Esophagus squamous epithelium (tissue), 5 donors: ENCODE data around the gene HRCT1. TPM values are rescaled to one million over a fixed set of nuclear protein-coding genes. Genes with fewer than 3 reads are reported as not detected.

ENCODE experiments used
- DNase-seq: peaks from one replicate; lab custom pipeline; 2025; lab: John Stamatoyannopoulos, UW
- H3K27ac ChIP-seq, 4 donors: fragments of 200-600 bp; sonication (generic); one replicate each; pipeline ENCODE4 v1.5.1; 2016 to 2019; ENCODE audit warnings: mild to moderate bottlenecking in 1 of 4
- H3K27me3 ChIP-seq, 4 donors: fragments of 200-600 bp; sonication (generic); 1 replicate in 3 of 4; 2 replicates in 1 of 4; pipeline versions ENCODE4 v1.5.1 to v1.6.0; 2017 to 2021; ENCODE audit warnings: antibody characterized with exemption in 1 of 4
- H3K36me3 ChIP-seq, 3 donors: fragments of 200-600 bp; sonication (generic); one replicate each; pipeline ENCODE4 v1.5.1; 2016 to 2019
- H3K4me1 ChIP-seq, 3 donors: fragments of 200-600 bp; sonication (generic); one replicate each; pipeline ENCODE4 v1.5.1; 2017 to 2019
- H3K4me3 ChIP-seq, 4 donors: fragments of 200-600 bp; sonication (generic); 1 replicate in 3 of 4; 2 replicates in 1 of 4; pipeline ENCODE4 v1.5.1; 2016 to 2019; ENCODE audit warnings: mild to moderate bottlenecking in 2 of 4, moderate library complexity in 1 of 4
- H3K9me3 ChIP-seq, 3 donors: fragments of 200-600 bp; sonication (generic); one replicate each; pipeline ENCODE4 v1.5.1; 2016 to 2019
- POLR2A ChIP-seq, 4 donors: fragments of 450-650 bp; IDR thresholded peaks; one replicate each; pipeline ENCODE4 v1.6.1; 2017; ENCODE audit warnings: antibody characterized with exemption in 4 of 4, mild to moderate bottlenecking in 4 of 4, moderate library complexity in 3 of 4
- WGBS, 2 donors: methylation state at CpG; one replicate each; pipeline ENCODE4 v1.1.5; 2018; 5-methylcytosine and 5-hydroxymethylcytosine counted together
- intact Hi-C: fragments of 100-400 bp; cut with DNase I; formaldehyde crosslinking; loops from one replicate; pipeline ENCODE4 v1.15.0; 2022
- total RNA-seq, 4 donors: library from RNA; depleted of rRNA; stranded (reverse); fragments of >200 nt; gene quantifications; one replicate each; pipeline ENCODE4 v1.1.0, GENCODE V29; 2016
- TF ChIP-seq, protein P1 (sequence below), 6 experiments: fragments of 450-650 bp in 4 of 6; fragments of 200-600 bp in 2 of 6; sonication (generic) in 2 of 6; IDR thresholded peaks; one replicate each; pipeline ENCODE4 v1.5.1; 2016 to 2019; ENCODE audit warnings: antibody characterized with exemption in 6 of 6, mild to moderate bottlenecking in 4 of 6, moderate library complexity in 4 of 6
- donor health status: DM: yes; HTN: yes; CAD: no.

HRCT1 gene
- total RNA-seq, 4 donors from 2014 or later, result 0.70 to 4.6 TPM; not detected in 2

DNA sequence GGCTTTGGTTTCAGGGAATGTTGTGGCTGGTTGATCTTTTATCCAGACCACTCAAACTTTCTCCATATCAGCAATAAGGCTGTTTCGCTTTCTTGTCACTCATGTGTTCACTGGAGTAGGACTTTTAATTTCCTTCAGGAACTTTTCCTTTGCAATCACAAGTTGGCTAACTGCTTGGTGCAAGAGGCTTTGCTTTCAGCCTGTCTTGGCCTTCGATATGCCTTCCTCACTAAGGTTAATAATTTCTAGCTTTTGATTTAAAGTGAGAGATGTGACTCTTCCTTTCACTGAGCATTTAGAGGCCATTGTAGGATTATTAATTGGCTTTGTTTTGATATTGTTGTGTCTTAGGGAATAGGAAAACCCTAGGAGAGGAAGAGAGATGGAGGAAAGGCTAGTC lies 7.0 kb upstream of the HRCT1 start:
- Histone ChIP-seq H3K4me1 (peaks cover 0 to 11% (median 0%) of the 10 kb centered on the region in 3 donors), H3K27ac (no peak overlapping the region), H3K36me3 (no peaks in the 10 kb centered on the region), H3K9me3 (no peaks in the 10 kb centered on the region), H3K4me3 (no peak overlapping the region), H3K27me3 (peaks cover 0 to 30% (median 0%) of the 10 kb centered on the region in 4 donors)
- 87 to 100% methylated on average over 2 of the region's 2 CpGs for WGBS, 2 donors
- intact Hi-C loops, result no loop called here
- no peak for TF ChIP-seq POLR2A (IDR thresholded peaks at IDR 0.05)
- DNase-seq, result no peak

DNA sequence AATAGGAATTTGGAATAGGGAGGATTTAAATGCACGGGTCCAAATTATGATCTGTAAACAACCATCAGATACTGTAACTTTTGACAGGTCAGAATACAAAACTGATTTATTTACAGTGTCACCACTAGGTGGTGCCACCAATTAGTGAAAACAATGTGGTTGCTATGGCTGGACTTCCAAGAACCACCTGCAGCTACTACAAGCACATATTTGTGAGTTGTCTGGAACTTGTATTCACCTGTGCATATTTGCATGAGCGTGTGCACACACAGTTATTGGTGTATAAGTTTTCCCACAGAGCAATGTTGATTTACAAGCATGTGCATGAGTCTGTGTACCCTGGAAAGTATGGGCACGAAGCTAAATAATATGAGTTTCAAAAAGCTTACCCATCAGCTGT lies 3.0 kb upstream of the HRCT1 start:
- 11 to 14% methylated on average over 3 of the region's 3 CpGs for WGBS, 2 donors
- TF ChIP-seq POLR2A (IDR thresholded peaks at IDR 0.05), result no peak
- TF ChIP-seq, protein P1, sequence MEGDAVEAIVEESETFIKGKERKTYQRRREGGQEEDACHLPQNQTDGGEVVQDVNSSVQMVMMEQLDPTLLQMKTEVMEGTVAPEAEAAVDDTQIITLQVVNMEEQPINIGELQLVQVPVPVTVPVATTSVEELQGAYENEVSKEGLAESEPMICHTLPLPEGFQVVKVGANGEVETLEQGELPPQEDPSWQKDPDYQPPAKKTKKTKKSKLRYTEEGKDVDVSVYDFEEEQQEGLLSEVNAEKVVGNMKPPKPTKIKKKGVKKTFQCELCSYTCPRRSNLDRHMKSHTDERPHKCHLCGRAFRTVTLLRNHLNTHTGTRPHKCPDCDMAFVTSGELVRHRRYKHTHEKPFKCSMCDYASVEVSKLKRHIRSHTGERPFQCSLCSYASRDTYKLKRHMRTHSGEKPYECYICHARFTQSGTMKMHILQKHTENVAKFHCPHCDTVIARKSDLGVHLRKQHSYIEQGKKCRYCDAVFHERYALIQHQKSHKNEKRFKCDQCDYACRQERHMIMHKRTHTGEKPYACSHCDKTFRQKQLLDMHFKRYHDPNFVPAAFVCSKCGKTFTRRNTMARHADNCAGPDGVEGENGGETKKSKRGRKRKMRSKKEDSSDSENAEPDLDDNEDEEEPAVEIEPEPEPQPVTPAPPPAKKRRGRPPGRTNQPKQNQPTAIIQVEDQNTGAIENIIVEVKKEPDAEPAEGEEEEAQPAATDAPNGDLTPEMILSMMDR (IDR thresholded peaks at IDR 0.05), result peak; percentile 60 to 81 (median 70)
- peaks cover 0 to 15% (median 0%) of the 10 kb centered on the region in 4 donors for H3K27me3 ChIP-seq
- no peak for DNase-seq
- H3K4me1 ChIP-seq, result peaks cover 25 to 51% (median 30%) of the 10 kb centered on the region in 3 donors
- no peak overlapping the region for H3K4me3 ChIP-seq
- H3K36me3 ChIP-seq, result no peaks in the 10 kb centered on the region
- no peaks in the 10 kb centered on the region for H3K9me3 ChIP-seq
- intact Hi-C loops, result no loop called here
- no peak overlapping the region for H3K27ac ChIP-seq

DNA sequence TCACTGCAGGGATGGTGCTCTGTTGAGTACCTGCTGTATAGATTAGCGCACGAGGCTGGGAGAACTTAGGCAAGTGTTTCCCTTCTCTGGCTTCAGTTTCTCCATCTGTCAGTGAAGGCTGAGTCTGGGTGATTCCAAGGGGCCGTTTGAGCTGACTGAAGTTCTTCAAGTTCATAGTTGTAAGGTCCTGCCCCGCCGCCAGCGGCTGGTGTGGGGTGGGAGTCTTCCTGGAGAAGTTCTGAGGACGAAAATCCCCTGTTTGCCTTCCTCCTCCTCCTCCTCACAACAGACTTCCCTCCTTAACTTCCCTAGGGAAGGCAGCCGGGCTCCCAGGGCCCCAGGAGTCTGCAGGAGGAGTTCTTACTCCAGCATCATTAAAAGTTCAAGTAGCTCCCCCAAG lies 1.7 kb upstream of the HRCT1 start:
- H3K4me1 ChIP-seq, result peaks cover 38 to 64% (median 43%) of the 10 kb centered on the region in 3 donors
- H3K27ac ChIP-seq, result peak overlapping the region in 3 of 4 donors; percentile 89 to 95 (median 92)
- no peaks in the 10 kb centered on the region for H3K9me3 ChIP-seq
- TF ChIP-seq POLR2A (IDR thresholded peaks at IDR 0.05), result no peak
- TF ChIP-seq, protein P1 (IDR thresholded peaks at IDR 0.05), result no peak
- DNase-seq, result no peak
- WGBS, 2 donors, result 55 to 61% methylated on average over 5 to 8 of the region's 8 CpGs
- peaks cover 0 to 15% (median 0%) of the 10 kb centered on the region in 4 donors for H3K27me3 ChIP-seq
- intact Hi-C loops, result no loop called here
- no peaks in the 10 kb centered on the region for H3K36me3 ChIP-seq
- H3K4me3 ChIP-seq, result no peak overlapping the region

DNA sequence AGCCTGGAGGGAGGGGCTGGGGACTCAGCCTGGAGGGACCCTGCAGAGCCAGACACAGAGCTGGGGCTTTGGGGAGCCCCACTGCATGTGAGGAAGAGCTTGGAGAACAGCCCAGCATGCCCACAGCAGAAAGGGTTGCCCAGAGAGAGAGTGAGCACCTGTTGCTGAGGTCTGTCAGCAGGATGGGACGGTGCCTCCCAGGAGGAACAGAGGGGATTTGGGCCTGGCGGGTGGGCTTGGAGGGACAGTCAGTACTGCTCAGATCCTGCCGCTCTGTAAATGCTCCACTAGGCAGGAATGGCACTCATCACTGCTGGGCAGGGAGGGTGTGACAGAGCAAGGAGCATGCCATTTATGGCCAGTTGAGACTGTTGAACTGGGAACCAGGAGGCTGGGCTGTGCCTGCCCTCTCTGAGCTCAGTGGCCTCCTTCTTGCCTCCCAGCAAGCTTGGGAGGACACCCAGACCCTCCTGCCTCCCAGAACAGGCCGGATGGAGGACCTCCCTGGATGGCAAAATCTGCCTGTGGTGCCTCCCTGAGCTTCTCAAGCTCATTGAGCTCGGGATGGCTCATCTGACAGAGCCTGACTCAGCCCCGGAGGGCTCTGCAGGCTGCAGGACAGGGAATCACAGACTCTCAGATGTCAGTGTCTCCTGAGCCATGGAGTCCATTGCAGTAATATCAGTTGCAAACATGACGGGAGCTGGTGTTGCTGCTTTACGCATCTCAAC lies 786 bp upstream of the HRCT1 start:
- Histone ChIP-seq H3K9me3 (no peaks in the 10 kb centered on the region), H3K4me3 (peak overlapping the region in 1 of 4 donors; percentile 56), H3K36me3 (no peaks in the 10 kb centered on the region), H3K27ac (peak overlapping the region; percentile 69 to 95 (median 90)), H3K4me1 (peaks cover 45 to 73% (median 52%) of the 10 kb centered on the region in 3 donors), H3K27me3 (peaks cover 0 to 15% (median 0%) of the 10 kb centered on the region in 4 donors)
- DNase-seq, result no peak
- no peak for TF ChIP-seq POLR2A (IDR thresholded peaks at IDR 0.05)
- TF ChIP-seq, protein P1 (IDR thresholded peaks at IDR 0.05), result no peak
- intact Hi-C loops, result no loop called here
- WGBS, 2 donors, result 49 to 71% methylated on average over 5 to 6 of the region's 8 CpGs

DNA sequence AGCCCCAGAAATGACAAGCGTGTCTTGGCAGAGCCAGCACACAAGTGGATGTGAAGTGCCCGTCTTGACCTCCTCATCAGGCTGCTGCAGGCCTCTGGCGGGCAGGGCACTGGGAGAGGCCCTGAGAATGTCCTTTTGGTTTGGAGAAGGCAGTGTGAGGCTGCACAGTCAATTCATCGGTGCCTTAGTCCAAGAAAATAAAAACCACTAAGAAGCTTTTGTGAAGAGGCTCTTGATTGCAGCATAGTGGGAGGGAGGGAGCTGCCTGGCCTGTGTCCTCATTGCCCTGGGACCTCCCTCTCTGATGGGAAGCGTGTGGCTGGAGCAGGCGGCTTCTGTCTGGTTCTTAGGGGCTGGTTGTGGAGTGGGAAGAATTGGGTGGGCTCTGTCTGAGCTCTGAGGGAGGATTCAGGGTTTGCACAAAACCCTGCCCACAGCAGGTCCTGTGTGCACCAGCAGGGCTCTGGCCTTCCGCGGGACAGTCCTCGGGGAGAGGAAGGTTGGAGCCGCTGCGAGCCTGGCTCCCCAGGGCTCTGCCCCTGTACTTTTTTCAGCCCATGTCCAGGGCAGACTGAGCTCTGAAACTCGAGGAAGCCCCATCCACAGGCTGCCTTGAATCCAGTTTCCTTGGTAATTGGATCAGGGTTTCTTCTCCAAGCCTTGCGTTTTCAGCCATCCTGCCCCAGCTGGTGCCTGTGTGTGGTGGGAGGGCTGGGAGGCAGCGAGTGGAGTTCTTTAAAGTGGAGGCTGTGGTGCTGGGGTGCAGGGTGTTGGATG lies 1.1 kb downstream of the HRCT1 start:
- no peaks in the 10 kb centered on the region for H3K9me3 ChIP-seq
- H3K36me3 ChIP-seq, result no peaks in the 10 kb centered on the region
- WGBS, 2 donors, result 51 to 61% methylated on average over 5 of the region's 14 CpGs
- H3K27ac ChIP-seq, result peak overlapping the region; percentile 69 to 95 (median 90)
- no peak for DNase-seq
- peaks cover 45 to 89% (median 58%) of the 10 kb centered on the region in 3 donors for H3K4me1 ChIP-seq
- intact Hi-C loops, result no loop called here
- H3K4me3 ChIP-seq, result peak overlapping the region in 3 of 4 donors; percentile 22 to 56 (median 25)
- TF ChIP-seq, protein P1 (IDR thresholded peaks at IDR 0.05), result no peak
- peak in 2 of 4 donors; percentile 20 to 45 for TF ChIP-seq POLR2A (IDR thresholded peaks at IDR 0.05)
- peaks cover 0 to 11% (median 0%) of the 10 kb centered on the region in 4 donors for H3K27me3 ChIP-seq
